Measurements from ENCODE around the gene PGC.
"Not testable (repeated sequence)": the region's sequence is repeated elsewhere in the genome, so short reads cannot be mapped to it uniquely, and the experiment has no call there.

Gene PGC

GRCh38 chr6:41768545-41769308 lies 21.5 kb upstream of the PGC start:
- H3K9me3 Mint-ChIP-seq = no peaks in the 10 kb centered on the region
- H3K4me3 Mint-ChIP-seq = no peak overlapping the region
- ATAC-seq (replicated peaks) (no peak), DNase-seq (no peak)
- H3K27me3 Mint-ChIP-seq = no peaks in the 10 kb centered on the region
- H3K27ac Mint-ChIP-seq = peak overlapping the region in 1 of 2 donors; percentile 32
- H3K36me3 Mint-ChIP-seq (ENCODE audit: insufficient read depth) = peaks cover 8% of the 10 kb centered on the region
- H3K4me1 Mint-ChIP-seq (ENCODE audit: low read depth in 2 of 2) = peaks cover 0 to 2% of the 10 kb centered on the region in 2 donors

DNA sequence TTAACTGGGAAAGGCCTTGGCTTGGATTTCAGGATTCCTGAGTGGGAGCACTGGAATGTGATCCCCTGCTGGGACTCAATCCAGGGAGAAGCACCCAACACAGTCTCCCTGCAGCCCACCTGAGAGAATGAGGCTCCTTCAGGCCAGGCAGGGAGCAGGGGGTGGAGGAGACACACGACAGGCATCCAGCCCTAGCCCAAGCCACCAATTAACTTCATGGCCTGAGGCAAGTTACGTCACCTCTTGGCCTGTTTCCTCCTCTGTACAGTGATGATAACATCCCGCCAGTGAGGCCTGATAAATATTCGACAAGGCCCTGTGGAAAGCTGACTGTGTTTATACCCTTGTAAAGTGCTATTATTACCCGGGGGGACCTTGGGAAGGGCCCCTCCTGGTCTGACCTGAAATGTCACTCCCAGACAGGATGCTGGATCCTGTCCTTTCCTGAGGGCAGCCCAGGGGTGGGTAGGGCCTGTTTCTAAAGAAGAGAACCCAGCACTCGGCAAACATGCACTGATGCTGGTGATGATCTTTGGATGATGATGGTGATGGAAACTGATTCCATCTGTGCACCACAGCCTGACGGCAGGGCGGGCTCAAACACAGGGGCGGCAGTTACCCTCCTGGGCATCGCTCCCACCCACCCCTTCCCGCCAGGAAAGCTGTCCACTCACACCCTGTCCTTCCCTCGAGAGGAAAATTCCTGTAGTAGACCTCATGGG lies 20.1 kb upstream of the PGC start:
- no peak for ATAC-seq (replicated peaks)
- Mint-ChIP-seq H3K9me3 (no peaks in the 10 kb centered on the region), H3K27me3 (no peaks in the 10 kb centered on the region), H3K4me3 (no peak overlapping the region), H3K27ac (no peak overlapping the region), H3K4me1 (ENCODE audit: low read depth in 2 of 2) (peaks cover 0 to 2% of the 10 kb centered on the region in 2 donors), H3K36me3 (ENCODE audit: insufficient read depth) (peaks cover 5% of the 10 kb centered on the region)
- DNase-seq = no peak

- not testable (repeated sequence) for ATAC-seq (replicated peaks); H3K36me3 Mint-ChIP-seq (ENCODE audit: insufficient read depth); DNase-seq; H3K27me3 Mint-ChIP-seq; H3K9me3 Mint-ChIP-seq; H3K4me1 Mint-ChIP-seq (ENCODE audit: low read depth in 2 of 2); H3K4me3 Mint-ChIP-seq
- peak overlapping the region in 1 of 2 donors; percentile 61 for H3K27ac Mint-ChIP-seq
Measured at GRCh38 chr6:41766043-41766664, 19.0 kb upstream of the PGC start.

- no peak for ATAC-seq (replicated peaks)
- Mint-ChIP-seq H3K9me3 (no peaks in the 10 kb centered on the region), H3K36me3 (ENCODE audit: insufficient read depth) (peaks cover 3% of the 10 kb centered on the region), H3K27me3 (peaks cover 0 to 8% of the 10 kb centered on the region in 2 donors), H3K27ac (no peak overlapping the region), H3K4me1 (ENCODE audit: low read depth in 2 of 2) (peaks cover 0 to 2% of the 10 kb centered on the region in 2 donors), H3K4me3 (no peak overlapping the region)
- DNase-seq = no peak
Measured at GRCh38 chr6:41763470-41763869, 16.3 kb upstream of the PGC start.

DNA sequence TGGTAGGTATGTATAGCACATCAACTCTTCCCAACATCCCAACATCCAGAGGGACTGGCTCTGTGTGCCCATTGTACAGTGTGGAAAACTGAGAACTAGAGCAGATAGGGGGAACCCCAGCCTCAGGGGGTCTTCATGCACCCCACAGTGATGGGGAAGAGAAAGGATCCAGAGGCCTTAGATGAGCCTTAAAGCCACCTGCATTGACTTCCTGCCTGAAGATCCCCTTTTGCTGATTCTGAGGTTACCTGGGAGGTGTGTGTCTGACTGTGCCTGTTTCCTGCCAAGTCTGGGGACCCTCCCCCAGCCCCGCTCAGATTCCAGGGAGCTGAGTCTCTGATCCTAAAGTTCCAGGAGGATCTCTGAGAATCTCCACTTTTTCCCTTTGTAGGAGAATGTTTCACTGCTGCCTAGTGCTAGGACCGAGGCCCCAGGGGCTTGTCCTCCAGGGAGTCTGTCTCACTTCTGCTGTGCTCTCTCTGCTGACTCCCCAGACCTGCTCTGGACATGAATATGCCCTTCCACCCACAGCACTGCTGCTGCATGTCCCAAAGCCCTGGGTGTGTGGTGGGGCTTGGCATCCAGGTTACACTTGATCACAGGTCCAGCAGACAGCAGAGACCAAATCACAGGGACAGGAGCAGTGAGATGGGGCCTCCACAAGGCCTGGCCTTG lies 12.8 kb upstream of the PGC start:
- H3K4me1 Mint-ChIP-seq (ENCODE audit: low read depth in 2 of 2) = no peaks in the 10 kb centered on the region
- DNase-seq (no peak), ATAC-seq (replicated peaks) (no peak)
- no peak overlapping the region for H3K4me3 Mint-ChIP-seq
- H3K27ac Mint-ChIP-seq = no peak overlapping the region
- peaks cover 0 to 24% of the 10 kb centered on the region in 2 donors for H3K27me3 Mint-ChIP-seq
- H3K36me3 Mint-ChIP-seq (ENCODE audit: insufficient read depth) = peaks cover 3% of the 10 kb centered on the region
- no peaks in the 10 kb centered on the region for H3K9me3 Mint-ChIP-seq

- no peak overlapping the region for H3K4me3 Mint-ChIP-seq
- no peaks in the 10 kb centered on the region for H3K4me1 Mint-ChIP-seq (ENCODE audit: low read depth in 2 of 2)
- H3K9me3 Mint-ChIP-seq = no peaks in the 10 kb centered on the region
- ATAC-seq (replicated peaks) = no peak
- peaks cover 3% of the 10 kb centered on the region for H3K36me3 Mint-ChIP-seq (ENCODE audit: insufficient read depth)
- no peak overlapping the region for H3K27ac Mint-ChIP-seq
- DNase-seq = no peak
- H3K27me3 Mint-ChIP-seq = peaks cover 0 to 32% of the 10 kb centered on the region in 2 donors
Measured at GRCh38 chr6:41759106-41759904, 12.1 kb upstream of the PGC start.

- ATAC-seq (replicated peaks) (no peak), DNase-seq (no peak)
- peaks cover 0 to 38% of the 10 kb centered on the region in 2 donors for H3K27me3 Mint-ChIP-seq
- H3K36me3 Mint-ChIP-seq (ENCODE audit: insufficient read depth) = peaks cover 3% of the 10 kb centered on the region
- no peak overlapping the region for H3K4me3 Mint-ChIP-seq
- H3K4me1 Mint-ChIP-seq (ENCODE audit: low read depth in 2 of 2) = no peaks in the 10 kb centered on the region
- H3K9me3 Mint-ChIP-seq = no peaks in the 10 kb centered on the region
- no peak overlapping the region for H3K27ac Mint-ChIP-seq
Measured at GRCh38 chr6:41758641-41759035, 11.4 kb upstream of the PGC start.

DNA sequence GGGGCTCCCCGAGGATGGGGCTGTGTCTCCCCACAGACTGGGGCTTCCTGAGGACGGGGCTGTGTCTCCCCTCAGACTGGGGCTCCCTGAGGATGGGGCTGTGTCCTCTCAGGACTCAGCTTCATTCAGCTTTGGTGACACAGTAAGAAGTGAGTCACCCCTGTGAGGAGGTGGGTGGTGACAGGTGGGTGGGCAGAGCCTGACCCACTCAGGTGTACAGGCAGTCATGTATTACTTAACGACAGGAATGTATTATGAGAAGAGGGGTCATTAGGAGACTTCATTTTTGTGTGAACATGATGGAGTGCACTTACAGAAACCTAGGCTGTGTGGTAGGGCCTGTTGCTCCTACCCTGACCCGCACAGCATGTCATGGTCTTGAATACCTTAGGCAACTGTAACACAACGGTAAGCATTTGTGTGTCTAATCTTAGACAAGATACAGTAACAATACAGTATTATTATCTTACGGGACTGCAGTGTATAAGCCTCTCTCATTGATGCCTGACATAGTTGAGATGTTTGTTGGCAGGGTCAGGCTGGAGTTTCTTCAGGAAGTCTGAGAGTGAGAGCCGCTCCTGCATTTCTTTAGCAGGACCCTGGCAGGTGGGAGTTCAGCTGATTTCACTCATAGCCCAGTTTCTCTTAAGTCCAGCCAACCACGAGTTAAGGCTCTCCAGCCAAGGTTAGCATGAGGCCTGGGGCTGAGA lies 10.9 kb upstream of the PGC start:
- no peak overlapping the region for H3K27ac Mint-ChIP-seq
- no peaks in the 10 kb centered on the region for H3K4me1 Mint-ChIP-seq (ENCODE audit: low read depth in 2 of 2)
- no peak overlapping the region for H3K4me3 Mint-ChIP-seq
- H3K9me3 Mint-ChIP-seq = no peaks in the 10 kb centered on the region
- ATAC-seq (replicated peaks) (no peak), DNase-seq (no peak)
- peaks cover 0 to 44% of the 10 kb centered on the region in 2 donors for H3K27me3 Mint-ChIP-seq
- H3K36me3 Mint-ChIP-seq (ENCODE audit: insufficient read depth) = peaks cover 3% of the 10 kb centered on the region

DNA sequence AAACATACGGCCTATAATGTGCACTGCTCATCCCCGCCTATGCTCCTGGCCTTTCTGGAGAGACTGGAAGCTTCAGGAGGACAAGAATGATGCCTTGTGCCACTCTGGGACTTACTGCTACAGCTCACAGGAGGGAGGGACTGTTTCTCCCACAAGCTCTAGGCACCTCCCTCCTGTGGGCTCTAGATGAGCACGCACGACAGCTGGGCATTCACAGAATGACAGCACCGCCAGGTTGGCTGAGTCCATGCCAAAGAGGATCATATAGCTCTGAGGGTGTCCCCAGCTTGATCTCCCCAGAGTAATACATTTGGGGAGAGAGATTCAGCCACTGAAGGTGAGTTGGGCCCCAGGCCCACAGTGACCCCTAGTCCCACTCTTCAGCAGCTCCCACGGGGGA lies 10.1 kb upstream of the PGC start:
- peaks cover 0 to 44% of the 10 kb centered on the region in 2 donors for H3K27me3 Mint-ChIP-seq
- H3K4me3 Mint-ChIP-seq = no peak overlapping the region
- no peak overlapping the region for H3K27ac Mint-ChIP-seq
- H3K4me1 Mint-ChIP-seq (ENCODE audit: low read depth in 2 of 2) = no peaks in the 10 kb centered on the region
- DNase-seq (no peak), ATAC-seq (replicated peaks) (no peak)
- peaks cover 3% of the 10 kb centered on the region for H3K36me3 Mint-ChIP-seq (ENCODE audit: insufficient read depth)
- no peaks in the 10 kb centered on the region for H3K9me3 Mint-ChIP-seq

DNA sequence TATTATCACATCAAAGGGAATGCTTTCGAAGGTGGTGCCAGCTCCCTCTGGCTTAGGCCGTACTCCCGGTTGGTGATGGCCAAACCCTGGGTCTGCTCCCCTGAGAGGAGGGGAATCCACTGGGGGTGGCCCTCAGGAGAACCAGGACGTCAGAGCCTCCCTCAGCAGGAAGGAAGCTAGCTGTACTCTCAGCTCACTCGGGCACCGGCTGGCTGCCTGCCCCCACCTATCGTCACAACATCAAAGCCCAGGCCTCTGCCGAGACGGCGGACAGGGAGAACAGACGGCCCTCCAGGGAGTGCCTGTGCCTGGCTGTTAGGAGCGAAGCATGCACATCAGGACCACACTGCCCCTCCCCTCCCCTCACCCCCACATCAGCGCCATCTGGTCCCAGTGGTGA lies 9.2 kb upstream of the PGC start:
- ATAC-seq (replicated peaks) (no peak), DNase-seq (no peak)
- Mint-ChIP-seq H3K4me1 (ENCODE audit: low read depth in 2 of 2) (no peaks in the 10 kb centered on the region), H3K27ac (no peak overlapping the region), H3K27me3 (peaks cover 0 to 39% of the 10 kb centered on the region in 2 donors), H3K4me3 (no peak overlapping the region), H3K9me3 (no peaks in the 10 kb centered on the region), H3K36me3 (ENCODE audit: insufficient read depth) (peaks cover 3% of the 10 kb centered on the region)

DNA sequence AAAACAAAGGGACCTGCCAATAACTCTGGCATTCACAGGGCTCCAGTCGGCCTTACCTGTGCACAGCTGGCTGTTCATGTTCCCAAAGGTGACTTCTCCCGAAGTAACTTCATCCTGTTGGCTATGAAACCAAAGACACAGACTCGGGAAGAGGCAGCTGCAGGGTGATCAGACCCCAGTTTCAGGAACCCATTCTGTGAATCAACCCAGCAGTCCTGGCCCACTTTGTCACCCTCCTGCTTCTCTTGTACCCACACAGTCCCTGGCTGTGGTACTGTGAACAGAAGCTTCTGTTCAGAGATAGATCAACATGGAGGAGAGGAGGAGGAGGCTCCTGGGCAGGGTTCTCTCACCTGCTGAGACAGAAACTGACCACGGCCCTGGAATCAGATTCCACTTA lies 8.7 kb upstream of the PGC start:
- Mint-ChIP-seq H3K27me3 (peaks cover 0 to 36% of the 10 kb centered on the region in 2 donors), H3K9me3 (no peaks in the 10 kb centered on the region), H3K36me3 (ENCODE audit: insufficient read depth) (peaks cover 3% of the 10 kb centered on the region), H3K27ac (no peak overlapping the region), H3K4me1 (ENCODE audit: low read depth in 2 of 2) (no peaks in the 10 kb centered on the region), H3K4me3 (no peak overlapping the region)
- DNase-seq = no peak
- no peak for ATAC-seq (replicated peaks)

DNA sequence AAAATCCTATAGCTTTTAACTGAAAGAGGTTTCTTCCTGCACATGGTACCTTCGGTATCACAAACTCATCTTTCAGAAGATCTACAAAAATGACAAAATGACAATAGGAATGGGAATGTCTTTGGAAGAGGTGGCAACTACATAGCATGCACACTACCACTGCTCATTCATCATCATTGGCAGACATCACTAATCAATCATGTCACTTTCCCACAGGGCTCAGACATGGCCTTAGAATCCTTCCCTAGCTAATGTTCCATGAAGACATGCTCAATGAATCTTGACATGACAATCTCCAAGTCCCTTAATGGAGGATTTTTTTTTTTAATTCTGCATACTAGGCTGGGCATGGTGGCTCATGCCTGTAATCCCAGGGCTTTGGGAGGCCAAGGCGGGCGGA lies 3.2 kb upstream of the PGC start:
- Mint-ChIP-seq H3K27me3 (peaks cover 0 to 47% of the 10 kb centered on the region in 2 donors), H3K36me3 (ENCODE audit: insufficient read depth) (peaks cover 2% of the 10 kb centered on the region), H3K4me1 (ENCODE audit: low read depth in 2 of 2) (no peaks in the 10 kb centered on the region), H3K9me3 (no peaks in the 10 kb centered on the region), H3K27ac (no peak overlapping the region), H3K4me3 (no peak overlapping the region)
- ATAC-seq (replicated peaks) (no peak), DNase-seq (no peak)

Data from effector memory CD8-positive, alpha-beta T cell (primary cell).